Stimulated activated CD4-positive, alpha-beta T cell treated with anti-CD3 and anti-CD28 coated beads, Interleukin-4, amount 100 ng/mL, for 48 hours (primary cell): ENCODE results near the gene TMED10.

Experiments
- DNase-seq, 2 donors: peaks; one replicate each; pipeline ENCODE4 v3.0.0-alpha.2; 2020; ENCODE audit warnings: low read depth in 2 of 2

The TMED10 gene

GRCh38 chr14:75088566-75089373, 87.6 kb downstream of the TMED10 start:
- DNase-seq: peak in 1 of 2 donors; percentile 16

GRCh38 chr14:75088153-75088552, 88.3 kb downstream of the TMED10 start:
- no peak for DNase-seq

GRCh38 chr14:75084513-75084912, 91.9 kb downstream of the TMED10 start:
- DNase-seq: no peak

GRCh38 chr14:75083271-75083670, 93.1 kb downstream of the TMED10 start:
- DNase-seq: no peak

- no peak for DNase-seq
Measured at GRCh38 chr14:75081660-75082229, 94.7 kb downstream of the TMED10 start.
